ENCODE results near the gene GALNT2. TPM values are rescaled to one million over a fixed set of nuclear protein-coding genes. Genes with fewer than 3 reads are reported as not detected.

Gene GALNT2
- total RNA-seq, 1 donor = 69.5 TPM

DNA sequence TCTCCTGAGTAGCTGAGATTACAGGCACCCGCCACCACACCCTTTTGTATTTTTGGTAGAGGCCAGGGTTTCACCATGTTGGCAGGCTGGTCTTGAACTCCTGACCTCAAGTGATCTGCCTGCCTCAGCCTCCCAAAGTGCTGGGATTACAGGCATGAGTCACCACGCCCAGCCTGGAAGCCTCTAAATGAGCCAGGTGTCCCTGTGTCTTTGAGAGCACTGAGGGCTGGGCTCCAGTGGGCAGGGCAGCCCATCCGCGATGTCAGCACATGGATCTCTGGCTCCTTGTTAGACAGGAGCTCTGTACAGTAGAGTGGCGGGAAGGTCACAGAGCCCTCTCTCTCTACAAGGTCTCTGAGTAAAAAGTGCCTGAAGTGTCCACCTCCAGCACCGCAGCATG is 234.8 kb downstream of the GALNT2 start:
- no peak overlapping the region for H3K4me3 ChIP-seq (ENCODE audit: low read depth, low read length)
- TF ChIP-seq, protein P1, sequence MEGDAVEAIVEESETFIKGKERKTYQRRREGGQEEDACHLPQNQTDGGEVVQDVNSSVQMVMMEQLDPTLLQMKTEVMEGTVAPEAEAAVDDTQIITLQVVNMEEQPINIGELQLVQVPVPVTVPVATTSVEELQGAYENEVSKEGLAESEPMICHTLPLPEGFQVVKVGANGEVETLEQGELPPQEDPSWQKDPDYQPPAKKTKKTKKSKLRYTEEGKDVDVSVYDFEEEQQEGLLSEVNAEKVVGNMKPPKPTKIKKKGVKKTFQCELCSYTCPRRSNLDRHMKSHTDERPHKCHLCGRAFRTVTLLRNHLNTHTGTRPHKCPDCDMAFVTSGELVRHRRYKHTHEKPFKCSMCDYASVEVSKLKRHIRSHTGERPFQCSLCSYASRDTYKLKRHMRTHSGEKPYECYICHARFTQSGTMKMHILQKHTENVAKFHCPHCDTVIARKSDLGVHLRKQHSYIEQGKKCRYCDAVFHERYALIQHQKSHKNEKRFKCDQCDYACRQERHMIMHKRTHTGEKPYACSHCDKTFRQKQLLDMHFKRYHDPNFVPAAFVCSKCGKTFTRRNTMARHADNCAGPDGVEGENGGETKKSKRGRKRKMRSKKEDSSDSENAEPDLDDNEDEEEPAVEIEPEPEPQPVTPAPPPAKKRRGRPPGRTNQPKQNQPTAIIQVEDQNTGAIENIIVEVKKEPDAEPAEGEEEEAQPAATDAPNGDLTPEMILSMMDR (IDR thresholded peaks at IDR 0.05; ENCODE audit: insufficient read depth, low read depth, low read length) = no peak
- no peak for DNase-seq (ENCODE audit: low read depth)

DNA sequence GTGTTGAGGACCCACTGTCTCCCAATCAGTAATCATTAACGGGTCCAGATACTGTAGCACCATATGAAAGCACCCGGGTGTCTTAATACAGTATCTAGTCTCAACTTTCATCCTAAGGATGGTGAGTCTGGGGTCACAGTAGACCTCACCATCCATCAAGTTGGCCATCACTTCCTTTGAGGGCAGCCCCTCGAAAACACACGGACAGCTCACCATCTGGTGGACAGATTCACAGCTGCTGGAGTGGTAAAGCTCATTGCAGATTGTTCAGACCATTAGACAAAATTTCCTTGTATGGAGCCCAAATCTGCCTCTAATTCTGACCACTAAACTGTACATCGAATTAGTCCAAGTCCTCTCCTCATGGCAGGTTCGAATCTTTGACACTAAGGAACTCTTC is 236.0 kb downstream of the GALNT2 start:
- TF ChIP-seq, protein P1 (IDR thresholded peaks at IDR 0.05; ENCODE audit: insufficient read depth, low read depth, low read length) = peak; percentile 19
- no peak for DNase-seq (ENCODE audit: low read depth)

DNA sequence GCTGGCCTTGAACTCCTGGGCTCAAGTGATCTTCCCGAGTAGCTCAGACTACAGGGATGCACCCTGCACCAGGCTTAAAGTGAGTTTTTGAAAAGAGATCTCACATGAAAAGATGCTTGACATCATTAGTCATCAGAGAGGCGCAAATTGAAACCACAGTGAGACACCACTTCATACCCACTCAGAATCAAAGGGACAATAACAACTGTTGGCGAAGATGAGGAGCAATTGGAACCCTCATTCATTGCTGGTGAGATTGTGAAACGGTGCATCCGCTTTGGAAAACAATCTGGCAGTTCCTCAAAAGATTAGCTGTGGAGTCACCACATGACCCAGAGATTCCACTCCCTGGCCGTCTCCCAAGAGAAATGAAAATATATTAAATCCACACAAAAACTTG is 236.8 kb downstream of the GALNT2 start:
- no peak overlapping the region for H3K4me3 ChIP-seq (ENCODE audit: low read depth, low read length)
- TF ChIP-seq, protein P1 (IDR thresholded peaks at IDR 0.05; ENCODE audit: insufficient read depth, low read depth, low read length) = no peak
- peak; percentile 69 for DNase-seq (ENCODE audit: low read depth)

More for the DNA sequence above, 236.0 kb downstream of the GALNT2 start:
- H3K4me3 ChIP-seq (ENCODE audit: low read depth, low read length) = no peak overlapping the region

DNA sequence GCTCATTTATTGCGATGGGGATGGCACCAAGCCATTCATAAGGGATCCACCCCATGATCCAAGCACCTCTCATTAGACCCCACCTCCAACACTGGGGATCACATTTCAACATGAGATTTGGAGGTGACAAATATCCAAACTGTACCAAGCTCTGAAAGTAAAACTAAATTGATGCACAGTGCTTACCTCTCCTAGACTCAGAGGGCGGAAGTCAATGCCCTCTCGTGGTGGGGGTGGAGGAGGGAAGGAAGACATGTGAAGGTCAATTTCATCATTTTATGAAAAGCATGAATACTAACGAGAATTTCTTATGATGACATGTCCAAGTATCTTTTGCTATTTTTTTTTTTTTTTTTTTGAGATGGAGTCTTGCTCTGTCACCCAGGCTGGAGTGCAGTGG is 239.1 kb downstream of the GALNT2 start:
- no peak for DNase-seq (ENCODE audit: low read depth)
- H3K4me3 ChIP-seq (ENCODE audit: low read depth, low read length) = no peak overlapping the region
- TF ChIP-seq, protein P1 (IDR thresholded peaks at IDR 0.05; ENCODE audit: insufficient read depth, low read depth, low read length) = no peak

DNA sequence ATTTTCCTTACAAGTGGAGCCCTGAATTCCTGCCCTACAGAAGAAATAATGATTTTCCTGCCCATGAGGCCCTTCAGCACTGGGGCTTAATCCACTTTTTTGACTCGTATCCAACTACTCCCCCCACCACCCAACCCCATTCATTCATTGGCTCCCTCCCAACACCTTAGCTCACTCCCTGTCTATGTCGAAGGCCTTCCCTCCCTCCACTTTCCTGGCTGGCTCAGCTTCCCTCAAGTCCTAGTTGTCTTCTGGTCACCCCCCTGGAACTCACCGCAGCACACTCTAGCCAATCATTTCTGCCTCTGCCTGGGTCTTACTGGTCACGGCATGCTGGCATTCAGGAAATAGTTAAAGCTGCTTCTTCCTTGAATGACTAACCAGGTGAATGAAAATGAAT is 240.2 kb downstream of the GALNT2 start:
- no peak for DNase-seq (ENCODE audit: low read depth)
- TF ChIP-seq, protein P1 (IDR thresholded peaks at IDR 0.05; ENCODE audit: insufficient read depth, low read depth, low read length) = no peak
- no peak overlapping the region for H3K4me3 ChIP-seq (ENCODE audit: low read depth, low read length)

DNA sequence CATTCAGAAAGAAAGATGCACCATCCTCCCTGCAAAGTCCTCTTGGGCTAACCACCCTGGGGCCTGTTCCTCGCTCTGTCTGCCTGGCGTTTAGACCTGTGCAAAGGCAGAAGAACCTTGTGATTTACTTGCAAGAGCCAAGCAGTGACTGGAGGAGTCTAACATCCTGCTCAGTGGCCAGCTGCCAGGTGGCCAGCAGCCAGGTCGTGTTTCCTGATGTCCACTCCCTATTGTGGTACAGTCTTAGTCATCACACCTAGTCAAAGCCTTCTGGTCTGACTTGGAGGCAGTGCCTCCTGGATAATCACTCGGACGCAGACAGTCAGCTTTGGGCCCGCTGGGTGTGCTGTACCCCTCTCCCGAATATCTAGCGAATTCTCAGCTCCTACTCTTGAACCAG is 241.0 kb downstream of the GALNT2 start:
- peak; percentile 64 for DNase-seq (ENCODE audit: low read depth)
- H3K4me3 ChIP-seq (ENCODE audit: low read depth, low read length) = no peak overlapping the region
- TF ChIP-seq, protein P1 (IDR thresholded peaks at IDR 0.05; ENCODE audit: insufficient read depth, low read depth, low read length) = no peak

DNA sequence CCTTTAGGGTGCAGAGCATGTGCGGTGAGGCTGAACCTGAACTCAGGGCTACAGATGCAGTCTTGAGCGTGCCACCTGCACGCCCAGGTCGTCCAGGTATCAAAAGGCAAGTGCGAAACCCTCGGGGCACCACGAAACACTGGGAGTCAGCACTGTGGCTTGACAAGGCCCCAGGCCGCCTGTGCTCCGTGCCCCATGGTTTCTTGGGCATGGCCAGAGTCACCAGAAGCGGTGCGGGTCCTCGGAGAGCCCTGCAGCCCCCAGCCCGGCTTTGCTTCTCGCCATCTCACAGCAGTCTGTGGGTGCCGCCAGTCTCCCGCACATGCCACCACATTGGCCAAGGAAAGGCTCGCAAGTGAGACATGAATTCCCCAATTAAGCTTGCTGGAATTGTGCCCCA is 241.8 kb downstream of the GALNT2 start:
- no peak for DNase-seq (ENCODE audit: low read depth)
- no peak overlapping the region for H3K4me3 ChIP-seq (ENCODE audit: low read depth, low read length)
- TF ChIP-seq, protein P1 (IDR thresholded peaks at IDR 0.05; ENCODE audit: insufficient read depth, low read depth, low read length) = no peak
